DND-41 (cell line): ENCODE measurements around the gene IL6R.

ENCODE experiments used
- ATAC-seq: fragments of 200-7000 bp; cut with Tn5 transposase; 3 replicates; pipeline ENCODE4 v1.9.1; 2021; ENCODE audit warnings: low read depth; ENCODE audit not compliant: insufficient read depth
- DNase-seq: peaks from one replicate; pipeline ENCODE4 v3.0.0-alpha.2; 2020
- H2AFZ ChIP-seq: 2 replicates; pipeline ENCODE4 v1.6.0; 2012; ENCODE audit warnings: low read depth, low read length
- H3K27ac ChIP-seq: 2 replicates; pipeline ENCODE4 v1.5.1; 2012; ENCODE audit warnings: low read length, inconsistent platforms
- H3K27me3 ChIP-seq: fragments of 200-600 bp; sonication (generic); 2 replicates; pipeline ENCODE4 v1.6.0; 2012; ENCODE audit warnings: low read length, mild to moderate bottlenecking, inconsistent platforms; ENCODE audit not compliant: insufficient read depth, poor library complexity
- H3K36me3 ChIP-seq: 2 replicates; pipeline ENCODE4 v1.5.1; 2012; ENCODE audit warnings: low read length, inconsistent platforms; ENCODE audit not compliant: insufficient read depth
- H3K4me1 ChIP-seq: 2 replicates; pipeline ENCODE4 v1.5.1; 2012; ENCODE audit warnings: mild to moderate bottlenecking, low read length; ENCODE audit not compliant: insufficient read depth
- H3K4me2 ChIP-seq: 2 replicates; pipeline ENCODE4 v1.6.0; 2012; ENCODE audit warnings: mild to moderate bottlenecking, moderate library complexity, low read length, inconsistent platforms; ENCODE audit not compliant: insufficient read depth
- H3K4me3 ChIP-seq, 2 experiments: fragments of 200-600 bp in 1 of 2; shearing (Covaris generic) in 1 of 2; 2 replicates each; pipeline ENCODE4 v1.5.1; 2012 to 2016; ENCODE audit warnings: inconsistent platforms in 2 of 2, low read length in 2 of 2, mild to moderate bottlenecking in 2 of 2, low read depth in 1 of 2, moderate library complexity in 1 of 2
- H3K79me2 ChIP-seq: 2 replicates; pipeline ENCODE4 v1.6.0; 2012; ENCODE audit warnings: low read length, inconsistent platforms; ENCODE audit not compliant: insufficient read depth
- H3K9ac ChIP-seq: 2 replicates; pipeline ENCODE4 v1.6.0; 2012; ENCODE audit warnings: low read depth, mild to moderate bottlenecking, inconsistent platforms, low read length, moderate library complexity
- H3K9me3 ChIP-seq: 2 replicates; pipeline ENCODE4 v1.5.1; 2012; ENCODE audit warnings: low read length, moderate library complexity, mild to moderate bottlenecking, inconsistent platforms; ENCODE audit not compliant: insufficient read depth, severe bottlenecking
- H4K20me1 ChIP-seq: 2 replicates; pipeline ENCODE4 v1.6.0; 2012; ENCODE audit warnings: low read length; ENCODE audit not compliant: insufficient read depth
- EZH2 ChIP-seq: IDR thresholded peaks from 3 replicates; pipeline ENCODE4 v1.6.1; 2012; ENCODE audit warnings: borderline replicate concordance, low read depth, mild to moderate bottlenecking, moderate library complexity, low read length, inconsistent platforms; ENCODE audit not compliant: severe bottlenecking
- TF ChIP-seq, protein P1 (sequence below): IDR thresholded peaks from 2 replicates; pipeline ENCODE4 v1.5.1; 2012; ENCODE audit warnings: borderline replicate concordance, low read length, moderate library complexity, mild to moderate bottlenecking; ENCODE audit not compliant: poor library complexity, severe bottlenecking; ENCODE audit errors: extremely low read depth

The IL6R gene

DNA sequence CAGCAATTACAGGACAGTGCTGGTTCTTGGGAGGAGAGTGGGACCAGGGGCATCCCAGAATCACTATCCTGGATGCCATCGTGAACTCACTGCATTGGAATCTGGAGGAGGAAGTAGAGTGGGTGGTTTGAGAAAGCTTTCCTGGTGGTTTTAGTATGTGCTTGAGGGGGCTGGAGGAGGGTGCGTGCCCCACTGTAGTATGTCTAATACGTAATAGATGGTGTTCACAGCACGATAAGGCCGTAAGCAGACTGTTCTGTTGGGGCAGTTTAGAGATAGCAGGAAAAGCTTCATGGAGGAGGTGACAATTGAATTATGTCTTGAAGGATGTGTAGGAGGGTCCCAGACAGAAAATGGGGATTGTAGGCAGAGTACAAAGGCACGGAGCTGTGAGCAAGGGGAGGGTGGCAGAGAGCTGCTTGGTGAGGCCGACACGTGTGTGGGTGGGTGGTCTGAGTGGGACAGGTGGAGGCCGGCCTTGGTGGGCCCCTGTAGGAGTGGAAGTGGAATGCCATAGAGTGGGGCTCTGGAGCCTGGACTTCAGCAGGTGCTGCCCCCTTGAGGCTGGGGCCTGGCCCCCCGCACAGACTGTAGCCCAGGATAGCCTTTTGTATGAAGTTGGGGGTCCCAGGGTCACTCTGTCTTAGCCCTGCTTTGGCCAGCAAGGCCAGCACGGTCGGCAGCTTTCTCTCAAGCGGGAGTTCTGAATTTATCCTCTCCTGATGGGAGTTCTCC is 37.0 kb downstream of the IL6R start:
- Histone ChIP-seq H3K4me1 (no peaks in the 10 kb centered on the region), H3K36me3 (no peaks in the 10 kb centered on the region), H2AFZ (no peak overlapping the region), H3K27me3 (peaks cover 10% of the 10 kb centered on the region), H3K27ac (no peak overlapping the region), H3K4me2 (no peak overlapping the region), H3K4me3 (no peak overlapping the region), H3K79me2 (no peaks in the 10 kb centered on the region), H3K9ac (no peak overlapping the region), H3K9me3 (no peaks in the 10 kb centered on the region), H4K20me1 (no peaks in the 10 kb centered on the region)
- no peak for TF ChIP-seq EZH2
- TF ChIP-seq, protein P1, sequence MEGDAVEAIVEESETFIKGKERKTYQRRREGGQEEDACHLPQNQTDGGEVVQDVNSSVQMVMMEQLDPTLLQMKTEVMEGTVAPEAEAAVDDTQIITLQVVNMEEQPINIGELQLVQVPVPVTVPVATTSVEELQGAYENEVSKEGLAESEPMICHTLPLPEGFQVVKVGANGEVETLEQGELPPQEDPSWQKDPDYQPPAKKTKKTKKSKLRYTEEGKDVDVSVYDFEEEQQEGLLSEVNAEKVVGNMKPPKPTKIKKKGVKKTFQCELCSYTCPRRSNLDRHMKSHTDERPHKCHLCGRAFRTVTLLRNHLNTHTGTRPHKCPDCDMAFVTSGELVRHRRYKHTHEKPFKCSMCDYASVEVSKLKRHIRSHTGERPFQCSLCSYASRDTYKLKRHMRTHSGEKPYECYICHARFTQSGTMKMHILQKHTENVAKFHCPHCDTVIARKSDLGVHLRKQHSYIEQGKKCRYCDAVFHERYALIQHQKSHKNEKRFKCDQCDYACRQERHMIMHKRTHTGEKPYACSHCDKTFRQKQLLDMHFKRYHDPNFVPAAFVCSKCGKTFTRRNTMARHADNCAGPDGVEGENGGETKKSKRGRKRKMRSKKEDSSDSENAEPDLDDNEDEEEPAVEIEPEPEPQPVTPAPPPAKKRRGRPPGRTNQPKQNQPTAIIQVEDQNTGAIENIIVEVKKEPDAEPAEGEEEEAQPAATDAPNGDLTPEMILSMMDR, result peak; percentile 53
- DNase-seq (no peak), ATAC-seq (no peak)

DNA sequence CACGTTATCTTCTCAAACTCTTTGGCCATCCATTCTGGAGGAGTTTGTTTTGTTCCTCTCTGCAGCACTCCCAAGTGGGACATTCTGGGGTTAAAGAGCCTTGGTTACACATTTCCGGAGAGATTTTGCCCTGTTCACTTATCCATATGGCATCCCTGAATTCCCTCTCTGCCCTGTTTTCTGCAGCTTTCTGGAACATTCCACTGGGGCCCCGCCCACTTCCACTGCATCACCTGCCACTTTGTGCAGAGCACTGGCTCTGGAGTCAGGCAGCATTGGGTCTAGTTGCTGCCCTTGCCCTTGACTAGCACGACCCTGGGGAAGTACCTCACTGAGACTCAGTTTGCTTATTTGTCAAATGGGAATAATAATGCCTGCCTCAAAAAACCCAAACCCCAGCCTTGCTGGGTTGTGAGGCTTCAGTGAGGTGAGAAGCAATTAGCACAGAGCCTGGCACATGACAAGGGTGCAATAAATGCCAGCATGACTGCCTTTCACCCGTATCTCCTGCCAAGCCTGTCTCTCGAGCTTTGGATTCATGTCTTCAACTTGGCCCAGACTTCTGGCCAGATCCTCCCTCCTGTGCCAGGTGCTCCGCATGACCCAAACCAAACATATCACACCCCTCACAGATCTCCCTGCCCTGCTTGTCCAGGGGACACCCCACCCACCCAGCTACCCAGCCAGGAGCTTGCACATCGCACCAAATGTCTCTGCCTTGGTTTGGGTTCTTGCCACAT is 38.3 kb downstream of the IL6R start:
- Histone ChIP-seq H2AFZ (no peak overlapping the region), H3K27me3 (peaks cover 10% of the 10 kb centered on the region), H3K27ac (no peak overlapping the region), H4K20me1 (no peaks in the 10 kb centered on the region), H3K79me2 (no peaks in the 10 kb centered on the region), H3K4me1 (no peaks in the 10 kb centered on the region), H3K36me3 (no peaks in the 10 kb centered on the region), H3K4me2 (no peak overlapping the region), H3K9ac (no peak overlapping the region), H3K9me3 (no peaks in the 10 kb centered on the region), H3K4me3 (no peak overlapping the region)
- ATAC-seq, result no peak
- no peak for DNase-seq
- TF ChIP-seq, protein P1, result no peak
- TF ChIP-seq EZH2, result no peak

DNA sequence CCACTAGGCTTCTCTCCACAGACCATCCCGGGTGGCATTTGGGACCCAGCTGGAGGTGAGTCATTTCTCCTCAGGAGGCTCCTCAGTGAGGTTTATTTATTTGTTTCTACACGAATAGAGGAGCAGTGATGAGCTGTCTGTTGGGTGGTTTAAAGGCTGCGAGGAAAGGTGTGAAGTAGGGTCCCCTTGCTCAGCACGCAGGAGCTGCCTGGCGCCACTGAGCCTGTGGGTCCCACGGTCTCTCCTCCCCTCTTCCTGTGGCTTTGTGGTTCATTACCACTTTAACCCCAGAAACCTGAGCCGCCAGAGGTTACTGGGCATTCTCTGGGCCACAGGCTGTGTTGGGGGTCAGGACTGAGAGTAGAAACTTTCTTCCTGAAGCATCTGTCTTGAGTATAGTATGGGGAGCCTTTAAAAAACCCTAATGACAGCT is 39.9 kb downstream of the IL6R start:
- H3K4me2 ChIP-seq, result no peak overlapping the region
- H3K27me3 ChIP-seq, result peaks cover 10% of the 10 kb centered on the region
- H3K9ac ChIP-seq, result no peak overlapping the region
- no peak overlapping the region for H2AFZ ChIP-seq
- no peaks in the 10 kb centered on the region for H3K4me1 ChIP-seq
- H3K27ac ChIP-seq, result no peak overlapping the region
- TF ChIP-seq, protein P1, result no peak
- H3K9me3 ChIP-seq, result no peaks in the 10 kb centered on the region
- no peaks in the 10 kb centered on the region for H3K79me2 ChIP-seq
- ATAC-seq (peak; percentile 64; the same call in 2 of the 3 replicates), DNase-seq (peak; percentile 23)
- no peaks in the 10 kb centered on the region for H3K36me3 ChIP-seq
- no peaks in the 10 kb centered on the region for H4K20me1 ChIP-seq
- H3K4me3 ChIP-seq, result no peak overlapping the region
